KMS-11 (cell line): Measurements from ENCODE around the gene COPS3.

Source experiments
- H2AFZ ChIP-seq: fragments of 200-600 bp; sonication (generic); 2 replicates; pipeline ENCODE4 v1.6.1; 2016; ENCODE audit warnings: antibody characterized with exemption, mixed run types, low read depth
- H3K27ac ChIP-seq: fragments of 200-600 bp; sonication (generic); 2 replicates; pipeline ENCODE4 v1.6.1; 2016; ENCODE audit warnings: mild to moderate bottlenecking, mixed run types
- H3K27me3 ChIP-seq: fragments of 200-600 bp; sonication (generic); 2 replicates; pipeline ENCODE4 v1.6.1; 2017; ENCODE audit warnings: mild to moderate bottlenecking, low read depth, mixed run types, moderate library complexity; ENCODE audit not compliant: insufficient read depth
- H3K36me3 ChIP-seq: fragments of 200-600 bp; sonication (generic); 2 replicates; pipeline ENCODE4 v1.6.1; 2017; ENCODE audit warnings: mild to moderate bottlenecking, mixed run types; ENCODE audit not compliant: insufficient read depth
- H3K4me1 ChIP-seq: fragments of 200-600 bp; sonication (generic); 2 replicates; pipeline ENCODE4 v1.6.1; 2016; ENCODE audit warnings: mild to moderate bottlenecking, low read depth, mixed run types; ENCODE audit not compliant: poor library complexity, severe bottlenecking
- H3K4me2 ChIP-seq: fragments of 200-600 bp; sonication (generic); 2 replicates; pipeline ENCODE4 v1.7.0; 2016; ENCODE audit warnings: mild to moderate bottlenecking, mixed run types
- H3K4me3 ChIP-seq: fragments of 200-600 bp; sonication (generic); IDR thresholded peaks from 2 replicates; pipeline ENCODE4 v1.6.1; 2017; ENCODE audit warnings: low read depth, low read length, mixed read lengths; ENCODE audit not compliant: insufficient read depth
- H3K79me2 ChIP-seq: fragments of 200-600 bp; sonication (generic); 2 replicates; pipeline ENCODE4 v1.6.1; 2016; ENCODE audit warnings: low read depth, mixed run types; ENCODE audit not compliant: insufficient read depth
- H3K9ac ChIP-seq: fragments of 200-600 bp; sonication (generic); 2 replicates; pipeline ENCODE4 v1.6.1; 2016; ENCODE audit warnings: mild to moderate bottlenecking, mixed run types
- H4K20me1 ChIP-seq: fragments of 200-600 bp; sonication (generic); 2 replicates; pipeline ENCODE4 v1.6.1; 2016; ENCODE audit warnings: mild to moderate bottlenecking, mixed run types; ENCODE audit not compliant: insufficient read depth
- CTCF ChIP-seq: fragments of 200-600 bp; sonication (generic); conservative IDR thresholded peaks from 2 replicates; pipeline ENCODE4 v1.6.1; 2017; ENCODE audit warnings: low read depth, mild to moderate bottlenecking, antibody characterized with exemption, low read length, moderate library complexity, mixed read lengths

The COPS3 gene

GRCh38 chr17:17232303-17232621, 48.8 kb downstream of the COPS3 start:
- H2AFZ ChIP-seq: no peak overlapping the region
- no peak overlapping the region for H3K27ac ChIP-seq
- H4K20me1 ChIP-seq: no peaks in the 10 kb centered on the region
- H3K9ac ChIP-seq: no peak overlapping the region
- no peaks in the 10 kb centered on the region for H3K36me3 ChIP-seq
- no peaks in the 10 kb centered on the region for H3K27me3 ChIP-seq
- H3K79me2 ChIP-seq: peaks cover 29% of the 10 kb centered on the region
- H3K4me2 ChIP-seq: no peak overlapping the region
- peaks cover 7% of the 10 kb centered on the region for H3K4me1 ChIP-seq
- no peak overlapping the region for H3K4me3 ChIP-seq
- TF ChIP-seq CTCF: no peak

- TF ChIP-seq CTCF: no peak
- Histone ChIP-seq H3K36me3 (no peaks in the 10 kb centered on the region), H3K79me2 (peaks cover 27% of the 10 kb centered on the region)
Observed at GRCh38 chr17:17231621-17232302, 49.3 kb downstream of the COPS3 start.

GRCh38 chr17:17229416-17230384, 51.3 kb downstream of the COPS3 start:
- no peak overlapping the region for H3K4me3 ChIP-seq
- no peak for TF ChIP-seq CTCF
- H2AFZ ChIP-seq: no peak overlapping the region
- no peak overlapping the region for H3K27ac ChIP-seq
- peaks cover 13% of the 10 kb centered on the region for H3K79me2 ChIP-seq
- no peak overlapping the region for H3K9ac ChIP-seq
- no peaks in the 10 kb centered on the region for H4K20me1 ChIP-seq
- H3K27me3 ChIP-seq: no peaks in the 10 kb centered on the region
- no peaks in the 10 kb centered on the region for H3K4me1 ChIP-seq
- H3K36me3 ChIP-seq: peaks cover 5% of the 10 kb centered on the region; the same call in 1 of the 2 replicates
- no peak overlapping the region for H3K4me2 ChIP-seq

More at GRCh38 chr17:17231621-17232302, 49.3 kb downstream of the COPS3 start:
- H3K27me3 ChIP-seq: no peaks in the 10 kb centered on the region
- H3K4me3 ChIP-seq: no peak overlapping the region
- H3K27ac ChIP-seq: no peak overlapping the region
- no peak overlapping the region for H3K4me2 ChIP-seq
- H3K4me1 ChIP-seq: peaks cover 7% of the 10 kb centered on the region
- H4K20me1 ChIP-seq: no peaks in the 10 kb centered on the region
- no peak overlapping the region for H2AFZ ChIP-seq
- no peak overlapping the region for H3K9ac ChIP-seq

- peaks cover 3% of the 10 kb centered on the region; the same call in 1 of the 2 replicates for H3K79me2 ChIP-seq
- TF ChIP-seq CTCF: no peak
- no peaks in the 10 kb centered on the region for H3K4me1 ChIP-seq
- no peaks in the 10 kb centered on the region for H3K27me3 ChIP-seq
- no peak overlapping the region for H3K4me2 ChIP-seq
- no peak overlapping the region for H3K27ac ChIP-seq
- no peak overlapping the region for H3K4me3 ChIP-seq
- no peak overlapping the region for H2AFZ ChIP-seq
- H3K9ac ChIP-seq: no peak overlapping the region
- H3K36me3 ChIP-seq: peaks cover 5% of the 10 kb centered on the region; the same call in 1 of the 2 replicates
- no peaks in the 10 kb centered on the region for H4K20me1 ChIP-seq
Observed at GRCh38 chr17:17228521-17229279, 52.3 kb downstream of the COPS3 start.
